ENCODE results near the gene STRIP2. TPM values are rescaled to one million over a fixed set of nuclear protein-coding genes. Genes with fewer than 3 reads are reported as not detected.
"Not testable (repeated sequence)": the region's sequence is repeated elsewhere in the genome, so short reads cannot be mapped to it uniquely, and the experiment has no call there.

STRIP2 gene
- total RNA-seq, 1 donor from 2014 or later, result 5.2 TPM

- not testable (repeated sequence) for H3K4me1 ChIP-seq (ENCODE audit: control insufficient read depth in 3 of 3, insufficient read depth in 3 of 3, low read length in 3 of 3); H3K9ac ChIP-seq (ENCODE audit: low read depth in 1 of 3, low read length in 3 of 3); H3K9me3 ChIP-seq (ENCODE audit: control insufficient read depth in 3 of 3, low read length in 3 of 3); H3K36me3 ChIP-seq (ENCODE audit: control insufficient read depth in 3 of 3, insufficient read depth in 3 of 3, low read length in 3 of 3); H3K27me3 ChIP-seq (ENCODE audit: control insufficient read depth in 3 of 3, insufficient read depth in 3 of 3, low read length in 3 of 3); H3K4me3 ChIP-seq (ENCODE audit: low read length in 3 of 3); H3K27ac ChIP-seq (ENCODE audit: low read depth, low read length)
These were observed 100.5 kb downstream of the STRIP2 start for GRCh38 chr7:129534558-129535274.

GRCh38 chr7:129535896-129536295, 101.7 kb downstream of the STRIP2 start:
- no peaks in the 10 kb centered on the region for H3K4me1 ChIP-seq (ENCODE audit: control insufficient read depth in 3 of 3, insufficient read depth in 3 of 3, low read length in 3 of 3)
- no peaks in the 10 kb centered on the region for H3K36me3 ChIP-seq (ENCODE audit: control insufficient read depth in 3 of 3, insufficient read depth in 3 of 3, low read length in 3 of 3)
- no peak overlapping the region for H3K4me3 ChIP-seq (ENCODE audit: low read length in 3 of 3)
- H3K27me3 ChIP-seq (ENCODE audit: control insufficient read depth in 3 of 3, insufficient read depth in 3 of 3, low read length in 3 of 3), result peaks cover 0 to 6% (median 0%) of the 10 kb centered on the region in 3 donors
- H3K9me3 ChIP-seq (ENCODE audit: control insufficient read depth in 3 of 3, low read length in 3 of 3), result no peaks in the 10 kb centered on the region
- no peak overlapping the region for H3K9ac ChIP-seq (ENCODE audit: low read depth in 1 of 3, low read length in 3 of 3)
- no peak overlapping the region for H3K27ac ChIP-seq (ENCODE audit: low read depth, low read length)

- H3K4me1 ChIP-seq (ENCODE audit: control insufficient read depth in 3 of 3, insufficient read depth in 3 of 3, low read length in 3 of 3), result no peaks in the 10 kb centered on the region
- no peaks in the 10 kb centered on the region for H3K9me3 ChIP-seq (ENCODE audit: control insufficient read depth in 3 of 3, low read length in 3 of 3)
- no peaks in the 10 kb centered on the region for H3K36me3 ChIP-seq (ENCODE audit: control insufficient read depth in 3 of 3, insufficient read depth in 3 of 3, low read length in 3 of 3)
- no peak overlapping the region for H3K9ac ChIP-seq (ENCODE audit: low read depth in 1 of 3, low read length in 3 of 3)
- no peak overlapping the region for H3K27ac ChIP-seq (ENCODE audit: low read depth, low read length)
- H3K4me3 ChIP-seq (ENCODE audit: low read length in 3 of 3), result no peak overlapping the region
- peaks cover 0 to 6% (median 0%) of the 10 kb centered on the region in 3 donors for H3K27me3 ChIP-seq (ENCODE audit: control insufficient read depth in 3 of 3, insufficient read depth in 3 of 3, low read length in 3 of 3)
These were observed 102.1 kb downstream of the STRIP2 start for GRCh38 chr7:129536323-129536722.

Small RNAs within 50 kb of the gene (small RNA-seq; reads per million reads assigned to genes)
- gene AC009244.1, result not detected
- gene RNU1-72P, result 0.07 reads per million
- not detected for gene SNRPGP3

Other genes with a start within 250 kb of the STRIP2 start
- 28.7 TPM for gene SMO, start 245.8 kb upstream of the STRIP2 start, total RNA-seq
- 12.0 TPM for gene AHCYL2, start 209.4 kb upstream of the STRIP2 start, total RNA-seq
- gene SMKR1, start 68.1 kb downstream of the STRIP2 start, total RNA-seq, result not detected
- 17.2 TPM for gene NRF1, start 177.3 kb downstream of the STRIP2 start, total RNA-seq

Measured in skeletal muscle tissue (tissue), 5 donors.